H9 (cell line): ENCODE data around the gene ECE2. TPM values are rescaled to one million over a fixed set of nuclear protein-coding genes. Genes with fewer than 3 reads are reported as not detected.

Source experiments
- DNase-seq: peaks from one replicate; pipeline ENCODE4 v3.0.0-alpha.2; 2017
- H2AFZ ChIP-seq: one replicate; pipeline ENCODE4 v1.6.1; 2013; ENCODE audit warnings: mild to moderate bottlenecking, low read length, control low read depth, moderate library complexity
- H2AK5ac ChIP-seq: 2 replicates; pipeline ENCODE4 v1.6.1; 2013; ENCODE audit warnings: low read length, control low read depth, mixed read lengths; ENCODE audit not compliant: insufficient read length
- H2BK120ac ChIP-seq: one replicate; pipeline ENCODE4 v1.6.1; 2013; ENCODE audit warnings: low read depth, mild to moderate bottlenecking, low read length, control low read depth, inconsistent platforms; ENCODE audit not compliant: poor library complexity, severe bottlenecking
- H2BK12ac ChIP-seq: 2 replicates; pipeline ENCODE4 v1.6.1; 2013; ENCODE audit warnings: low read length, control low read depth, mixed read lengths, low read depth; ENCODE audit not compliant: insufficient read length
- H2BK15ac ChIP-seq: 2 replicates; pipeline ENCODE4 v1.6.1; 2013; ENCODE audit warnings: low read depth, low read length, control low read depth
- H2BK20ac ChIP-seq: one replicate; pipeline ENCODE4 v1.6.1; 2013; ENCODE audit warnings: low read depth, mild to moderate bottlenecking, low read length, control low read depth, inconsistent platforms; ENCODE audit not compliant: poor library complexity, severe bottlenecking
- H2BK5ac ChIP-seq: 2 replicates; pipeline ENCODE4 v1.6.1; 2013; ENCODE audit warnings: low read length, control low read depth, mixed read lengths; ENCODE audit not compliant: insufficient read length
- H3K14ac ChIP-seq: 2 replicates; pipeline ENCODE4 v1.6.1; 2013; ENCODE audit warnings: low read length, control low read depth; ENCODE audit not compliant: insufficient read depth
- H3K18ac ChIP-seq: 2 replicates; pipeline ENCODE4 v1.6.1; 2013; ENCODE audit warnings: low read depth, mild to moderate bottlenecking, mixed read lengths, low read length, control low read depth; ENCODE audit not compliant: insufficient read length
- H3K23ac ChIP-seq: 2 replicates; pipeline ENCODE4 v1.6.1; 2013; ENCODE audit warnings: low read length, control low read depth, mixed read lengths, low read depth; ENCODE audit not compliant: insufficient read length
- H3K23me2 ChIP-seq: 2 replicates; pipeline ENCODE4 v1.6.1; 2013; ENCODE audit warnings: low read depth, mild to moderate bottlenecking, mixed read lengths, low read length, control low read depth; ENCODE audit not compliant: insufficient read length, poor library complexity, severe bottlenecking
- H3K27ac ChIP-seq: 2 replicates; pipeline ENCODE4 v1.5.1; 2013; ENCODE audit warnings: low read length, control low read depth, mixed read lengths, low read depth; ENCODE audit not compliant: insufficient read length
- H3K27me3 ChIP-seq: 2 replicates; pipeline ENCODE4 v1.6.1; 2013; ENCODE audit warnings: low read length, control low read depth, inconsistent platforms; ENCODE audit not compliant: insufficient read depth
- H3K4ac ChIP-seq: 2 replicates; pipeline ENCODE4 v1.6.1; 2013; ENCODE audit warnings: low read depth, mild to moderate bottlenecking, control low read depth, inconsistent platforms, low read length, moderate library complexity
- H3K4me1 ChIP-seq: 2 replicates; pipeline ENCODE4 v1.6.1; 2013; ENCODE audit warnings: low read length, control low read depth, inconsistent platforms; ENCODE audit not compliant: insufficient read depth
- H3K4me2 ChIP-seq: 2 replicates; pipeline ENCODE4 v1.6.1; 2013; ENCODE audit warnings: low read length, control low read depth, mixed read lengths; ENCODE audit not compliant: insufficient read length, insufficient read depth
- H3K56ac ChIP-seq: 2 replicates; pipeline ENCODE4 v1.6.1; 2013; ENCODE audit warnings: low read depth, mild to moderate bottlenecking, mixed read lengths, low read length, control low read depth; ENCODE audit not compliant: insufficient read length
- H3K79me1 ChIP-seq: 2 replicates; pipeline ENCODE4 v1.6.1; 2013; ENCODE audit warnings: low read depth, mild to moderate bottlenecking, moderate library complexity, low read length, control low read depth, inconsistent platforms; ENCODE audit not compliant: insufficient read depth, poor library complexity, severe bottlenecking
- H3K79me2 ChIP-seq: 2 replicates; pipeline ENCODE4 v1.6.1; 2013; ENCODE audit warnings: low read length, control low read depth, inconsistent platforms; ENCODE audit not compliant: insufficient read depth
- H3K9ac ChIP-seq: 2 replicates; pipeline ENCODE4 v1.6.1; 2013; ENCODE audit warnings: low read length, control low read depth, mixed read lengths; ENCODE audit not compliant: insufficient read length; ENCODE audit errors: extremely low read depth
- H3K9me3 ChIP-seq: one replicate; pipeline ENCODE4 v1.6.1; 2013; ENCODE audit warnings: low read depth, low read length, inconsistent platforms; ENCODE audit not compliant: control insufficient read depth
- H3T11ph ChIP-seq: one replicate; pipeline ENCODE4 v1.6.1; 2013; ENCODE audit warnings: mild to moderate bottlenecking, low read length, control low read depth, inconsistent platforms
- H4K20me1 ChIP-seq: one replicate; pipeline ENCODE4 v1.6.1; 2013; ENCODE audit not compliant: control insufficient read depth, insufficient read length, insufficient read depth
- H4K5ac ChIP-seq: 2 replicates; pipeline ENCODE4 v1.6.1; 2013; ENCODE audit warnings: low read depth, mild to moderate bottlenecking, mixed read lengths, low read length, control low read depth; ENCODE audit not compliant: insufficient read length
- H4K8ac ChIP-seq: replicated peaks from 2 replicates; pipeline ENCODE4 v1.6.1; 2013; ENCODE audit warnings: low read length, control low read depth, mixed read lengths, low read depth; ENCODE audit not compliant: insufficient read length
- H4K91ac ChIP-seq: 2 replicates; pipeline ENCODE4 v1.6.1; 2013; ENCODE audit warnings: low read depth, mild to moderate bottlenecking, moderate library complexity, mixed read lengths, low read length, control low read depth; ENCODE audit not compliant: insufficient read length
- H3K27ac Mint-ChIP-seq, 3 experiments: 2 replicates in 2 of 3; 3 replicates in 1 of 3; pipeline ENCODE4 v1.8.0; 2020 to 2021; ENCODE audit warnings: mixed read lengths in 3 of 3, mild to moderate bottlenecking in 1 of 3, moderate library complexity in 1 of 3
- H3K27me3 Mint-ChIP-seq: 2 replicates; pipeline ENCODE4 v1.8.0; 2021; ENCODE audit warnings: low read depth, mild to moderate bottlenecking, moderate library complexity, mixed read lengths
- H3K36me3 Mint-ChIP-seq, 3 experiments: 2 replicates in 2 of 3; 3 replicates in 1 of 3; pipeline ENCODE4 v1.8.0; 2020 to 2021; ENCODE audit warnings: low read depth in 3 of 3, mixed read lengths in 3 of 3; ENCODE audit not compliant: insufficient read depth in 1 of 3
- H3K4me1 Mint-ChIP-seq, 2 experiments: 2 replicates each; pipeline ENCODE4 v1.8.0; 2020; ENCODE audit warnings: mixed read lengths in 2 of 2
- H3K4me3 Mint-ChIP-seq, 2 experiments: 2 replicates in 1 of 2; 3 replicates in 1 of 2; pipeline ENCODE4 v1.8.0; 2020 to 2021; ENCODE audit warnings: mild to moderate bottlenecking in 2 of 2, mixed read lengths in 2 of 2, moderate library complexity in 1 of 2
- H3K9me3 Mint-ChIP-seq, 2 experiments: 2 replicates in 1 of 2; 3 replicates in 1 of 2; pipeline ENCODE4 v1.8.0; 2020; ENCODE audit warnings: mild to moderate bottlenecking in 2 of 2, mixed read lengths in 2 of 2, moderate library complexity in 1 of 2
- WGBS: extraction: QIAGEN DNeasy Blood & Tissue Kit; methylation state at CpG from one replicate; pipeline ENCODE4 v1.1.7; 2013; ENCODE audit warnings: missing lambda C conversion rate, low lambda C conversion rate, mixed read lengths; ENCODE audit not compliant: insufficient read length; ENCODE audit errors: extremely low coverage; 5-methylcytosine and 5-hydroxymethylcytosine counted together
- total RNA-seq: library from RNA; stranded (reverse); gene quantifications from 2 replicates; pipeline ENCODE4 v1.2.1, GENCODE V29; 2021
- TF ChIP-seq, protein P1 (sequence below): fragments of 200-600 bp; sonication (generic); conservative IDR thresholded peaks from 3 replicates; pipeline ENCODE4 v1.8.0; 2021; ENCODE audit warnings: antibody characterized with exemption, mild to moderate bottlenecking

ECE2 gene
- total RNA-seq, 1 experiment from 2014 or later: not detected

DNA sequence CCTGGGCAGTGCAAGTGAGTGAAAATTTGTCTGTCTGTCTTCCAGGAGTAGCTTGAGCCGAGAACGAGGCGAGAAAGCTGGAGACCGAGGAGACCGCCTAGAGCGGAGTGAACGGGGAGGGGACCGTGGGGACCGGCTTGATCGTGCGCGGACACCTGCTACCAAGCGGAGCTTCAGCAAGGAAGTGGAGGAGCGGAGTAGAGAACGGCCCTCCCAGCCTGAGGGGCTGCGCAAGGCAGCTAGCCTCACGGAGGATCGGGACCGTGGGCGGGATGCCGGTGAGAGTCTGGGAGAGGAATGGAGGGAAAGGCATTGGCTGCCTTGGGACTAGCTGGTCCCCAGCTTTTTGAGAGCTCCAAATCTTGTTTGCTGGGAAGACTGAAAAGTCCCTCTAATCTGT, 51.3 kb downstream of the ECE2 start:
- Mint-ChIP-seq H3K4me3 (no peak overlapping the region), H3K4me1 (no peaks in the 10 kb centered on the region), H3K27ac (peak overlapping the region in 1 of 3 experiments; percentile 83; a peak in 2 of 7 replicates), H3K9me3 (no peaks in the 10 kb centered on the region), H3K36me3 (peaks cover 89 to 98% (median 97%) of the 10 kb centered on the region in 3 experiments), H3K27me3 (no peaks in the 10 kb centered on the region; the same call in none of the 2 replicates)
- Histone ChIP-seq H3K4me2 (no peak overlapping the region), H4K20me1 (no peaks in the 10 kb centered on the region), H3K79me1 (no peaks in the 10 kb centered on the region), H3K56ac (no peak overlapping the region), H2AFZ (no peak overlapping the region), H4K5ac (no peak overlapping the region), H4K91ac (no peak overlapping the region), H3T11ph (no peak overlapping the region), H3K27ac (no peak overlapping the region), H2BK5ac (no peak overlapping the region), H3K14ac (no peak overlapping the region), H3K9me3 (no peaks in the 10 kb centered on the region), H2BK12ac (no peak overlapping the region), H3K27me3 (no peaks in the 10 kb centered on the region), H4K8ac (no peak overlapping the region), H2BK15ac (no peak overlapping the region), H2BK120ac (no peak overlapping the region), H3K4me1 (no peaks in the 10 kb centered on the region), H3K4ac (no peak overlapping the region), H3K23ac (no peak overlapping the region), H3K9ac (no peak overlapping the region), H2BK20ac (no peak overlapping the region), H3K23me2 (no peaks in the 10 kb centered on the region), H3K79me2 (no peaks in the 10 kb centered on the region), H2AK5ac (no peak overlapping the region), H3K18ac (no peak overlapping the region)
- no peak for DNase-seq
- WGBS: no CpG with 5 or more reads among the region's 21 CpGs
- TF ChIP-seq, protein P1, sequence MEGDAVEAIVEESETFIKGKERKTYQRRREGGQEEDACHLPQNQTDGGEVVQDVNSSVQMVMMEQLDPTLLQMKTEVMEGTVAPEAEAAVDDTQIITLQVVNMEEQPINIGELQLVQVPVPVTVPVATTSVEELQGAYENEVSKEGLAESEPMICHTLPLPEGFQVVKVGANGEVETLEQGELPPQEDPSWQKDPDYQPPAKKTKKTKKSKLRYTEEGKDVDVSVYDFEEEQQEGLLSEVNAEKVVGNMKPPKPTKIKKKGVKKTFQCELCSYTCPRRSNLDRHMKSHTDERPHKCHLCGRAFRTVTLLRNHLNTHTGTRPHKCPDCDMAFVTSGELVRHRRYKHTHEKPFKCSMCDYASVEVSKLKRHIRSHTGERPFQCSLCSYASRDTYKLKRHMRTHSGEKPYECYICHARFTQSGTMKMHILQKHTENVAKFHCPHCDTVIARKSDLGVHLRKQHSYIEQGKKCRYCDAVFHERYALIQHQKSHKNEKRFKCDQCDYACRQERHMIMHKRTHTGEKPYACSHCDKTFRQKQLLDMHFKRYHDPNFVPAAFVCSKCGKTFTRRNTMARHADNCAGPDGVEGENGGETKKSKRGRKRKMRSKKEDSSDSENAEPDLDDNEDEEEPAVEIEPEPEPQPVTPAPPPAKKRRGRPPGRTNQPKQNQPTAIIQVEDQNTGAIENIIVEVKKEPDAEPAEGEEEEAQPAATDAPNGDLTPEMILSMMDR: no peak
